IMR-90 (cell line): Measurements from ENCODE around the gene PRPF4. TPM values are rescaled to one million over a fixed set of nuclear protein-coding genes. Genes with fewer than 3 reads are reported as not detected.

Experiments used
- ATAC-seq: fragments of 200-7000 bp; cut with Tn5 transposase; 2 replicates; pipeline ENCODE4 v1.9.1; 2020; ENCODE audit warnings: low read depth, mild to moderate bottlenecking, moderate library complexity
- BruUV-seq: library from RNA; stranded (reverse); fragments of 400-500 nt; replicated peaks from 2 replicates; lab custom pipeline; 2021; lab: Mats Ljungman, UMichigan
- CTCF ChIA-PET: fragments of 300-600 bp; formaldehyde crosslinking; extraction: SDS; loops from one replicate; lab custom pipeline; 2021; ENCODE audit warnings: antibody characterized with exemption; lab: Yijun Ruan, JAX
- POLR2A ChIA-PET: fragments of 300-600 bp; sonication (Branson Sonifier 250); formaldehyde crosslinking; loops from one replicate; lab custom pipeline; 2022; ENCODE audit warnings: antibody characterized with exemption; ENCODE audit not compliant: unreplicated experiment; lab: Charles Lee
- DNase-seq: peaks from one replicate; pipeline ENCODE4 v3.0.0; 2013
- H2AFZ ChIP-seq: replicated peaks from 2 replicates; pipeline ENCODE3; 2013; ENCODE audit warnings: low read length, mild to moderate bottlenecking; ENCODE audit not compliant: poor library complexity
- H2AK5ac ChIP-seq: 2 replicates; pipeline ENCODE4 v1.6.1; 2013; ENCODE audit warnings: low read depth, low read length, inconsistent platforms
- H2AK9ac ChIP-seq: replicated peaks from 2 replicates; pipeline ENCODE3; 2013; ENCODE audit warnings: mild to moderate bottlenecking, low read depth, low read length, moderate library complexity; ENCODE audit not compliant: poor library complexity
- H2BK120ac ChIP-seq: 2 replicates; pipeline ENCODE4 v1.6.1; 2013; ENCODE audit warnings: low read depth, low read length, inconsistent platforms
- H2BK15ac ChIP-seq: 3 replicates; pipeline ENCODE4 v1.6.1; 2013; ENCODE audit warnings: low read depth, low read length, inconsistent platforms
- H2BK20ac ChIP-seq: 2 replicates; pipeline ENCODE4 v1.6.1; 2013; ENCODE audit warnings: low read depth, mild to moderate bottlenecking, inconsistent platforms, low read length, moderate library complexity
- H2BK5ac ChIP-seq: 2 replicates; pipeline ENCODE4 v1.6.1; 2013; ENCODE audit warnings: mild to moderate bottlenecking, low read depth, low read length, inconsistent platforms; ENCODE audit not compliant: poor library complexity, severe bottlenecking
- H3K14ac ChIP-seq: replicated peaks from 2 replicates; pipeline ENCODE4 v1.6.1; 2013; ENCODE audit warnings: low read depth, low read length, inconsistent platforms
- H3K18ac ChIP-seq: 2 replicates; pipeline ENCODE4 v1.6.1; 2013; ENCODE audit warnings: low read depth, low read length, control low read depth
- H3K23ac ChIP-seq: 2 replicates; pipeline ENCODE4 v1.6.1; 2013; ENCODE audit warnings: low read depth, low read length, inconsistent platforms
- H3K27ac ChIP-seq: 2 replicates; pipeline ENCODE4 v1.5.1; 2013; ENCODE audit warnings: mild to moderate bottlenecking, control low read depth, low read length; ENCODE audit not compliant: insufficient read depth
- H3K27me3 ChIP-seq: 2 replicates; pipeline ENCODE4 v1.6.1; 2013; ENCODE audit warnings: low read length; ENCODE audit not compliant: control insufficient read depth, insufficient read depth
- H3K36me3 ChIP-seq: 2 replicates; pipeline ENCODE4 v1.6.1; 2013; ENCODE audit warnings: low read length, mixed read lengths; ENCODE audit not compliant: control insufficient read depth, insufficient read depth
- H3K4ac ChIP-seq: 2 replicates; pipeline ENCODE4 v1.6.1; 2013; ENCODE audit warnings: low read depth, low read length, inconsistent platforms
- H3K4me1 ChIP-seq: 2 replicates; pipeline ENCODE4 v1.6.1; 2013; ENCODE audit warnings: low read length, mixed read lengths; ENCODE audit not compliant: control insufficient read depth, insufficient read depth
- H3K4me2 ChIP-seq: 2 replicates; pipeline ENCODE4 v1.6.1; 2013; ENCODE audit warnings: low read depth, mild to moderate bottlenecking, control low read depth, low read length, moderate library complexity
- H3K4me3 ChIP-seq: 2 replicates; pipeline ENCODE4 v1.5.1; 2013; ENCODE audit warnings: low read depth, mild to moderate bottlenecking, control low read depth, low read length, moderate library complexity; ENCODE audit not compliant: insufficient read depth
- H3K56ac ChIP-seq: 2 replicates; pipeline ENCODE4 v1.6.1; 2013; ENCODE audit warnings: low read length, inconsistent platforms; ENCODE audit not compliant: insufficient read depth; ENCODE audit errors: extremely low read depth
- H3K79me1 ChIP-seq, 2 experiments: 2 replicates each; pipeline ENCODE4 v1.6.1; 2013; ENCODE audit warnings: low read length in 2 of 2, inconsistent platforms in 1 of 2, low read depth in 1 of 2
- H3K9ac ChIP-seq: 2 replicates; pipeline ENCODE4 v1.6.1; 2013; ENCODE audit warnings: low read depth, low read length, control low read depth
- H3K9me1 ChIP-seq: 2 replicates; pipeline ENCODE4 v1.6.1; 2013; ENCODE audit warnings: low read length, inconsistent platforms; ENCODE audit not compliant: insufficient read depth
- H3K9me3 ChIP-seq: 2 replicates; pipeline ENCODE4 v1.6.1; 2013; ENCODE audit warnings: low read length; ENCODE audit not compliant: control insufficient read depth, insufficient read depth
- H4K20me1 ChIP-seq: 2 replicates; pipeline ENCODE4 v1.6.1; 2013; ENCODE audit warnings: low read length, inconsistent platforms; ENCODE audit not compliant: insufficient read depth
- H4K5ac ChIP-seq: 2 replicates; pipeline ENCODE4 v1.6.1; 2013; ENCODE audit warnings: mild to moderate bottlenecking, low read depth, low read length, control low read depth
- H4K8ac ChIP-seq, 2 experiments: 2 replicates each; pipeline ENCODE4 v1.6.1; 2013; ENCODE audit warnings: low read depth in 2 of 2, low read length in 2 of 2, control low read depth in 1 of 2, inconsistent platforms in 1 of 2
- H4K91ac ChIP-seq: 2 replicates; pipeline ENCODE4 v1.6.1; 2013; ENCODE audit warnings: low read depth, low read length, inconsistent platforms; ENCODE audit not compliant: insufficient read depth
- CHD1 ChIP-seq: IDR thresholded peaks from 2 replicates; pipeline ENCODE4 v1.6.1; 2012; ENCODE audit warnings: low read depth, low read length, improper control_type of control experiment
- FOS ChIP-seq: fragments of 150-350 bp; IDR thresholded peaks from 2 replicates; pipeline ENCODE4 v1.6.1; 2016; ENCODE audit warnings: low read depth, low read length
- MAFK ChIP-seq: IDR thresholded peaks from 2 replicates; pipeline ENCODE4 v1.6.1; 2012; ENCODE audit warnings: low read depth, low read length, improper control_type of control experiment
- POLR2A ChIP-seq: IDR thresholded peaks from 2 replicates; pipeline ENCODE4 v1.6.1; 2012; ENCODE audit warnings: mild to moderate bottlenecking, low read depth, low read length
- RCOR1 ChIP-seq: IDR thresholded peaks from 2 replicates; pipeline ENCODE4 v1.6.1; 2012; ENCODE audit warnings: mild to moderate bottlenecking, low read length, improper control_type of control experiment; ENCODE audit not compliant: insufficient replicate concordance
- SMC3 ChIP-seq: fragments of 150-350 bp; IDR thresholded peaks from 2 replicates; pipeline ENCODE4 v1.6.1; 2016; ENCODE audit warnings: low read depth, mild to moderate bottlenecking, antibody characterized with exemption, low read length, moderate library complexity
- WGBS, 2 experiments: methylation state at CpG; one replicate each; pipeline versions ENCODE4 v1.1.5 to v1.1.7; 2013; ENCODE audit warnings: missing lambda C conversion rate in 2 of 2; ENCODE audit not compliant: insufficient read length in 1 of 2; ENCODE audit errors: extremely low coverage in 2 of 2; 5-methylcytosine and 5-hydroxymethylcytosine counted together
- dilution Hi-C: fragments of 300-500 bp; cut with HindIII; formaldehyde crosslinking; loops from one replicate; pipeline ENCODE4 v1.14.3; 2018; ENCODE audit warnings: low sequenced_read_pairs; ENCODE audit not compliant: unreplicated experiment
- in situ Hi-C: fragments of 300-500 bp; cut with MboI; formaldehyde crosslinking; loops from 3 replicates; pipeline ENCODE4 v1.14.3; 2019; ENCODE audit warnings: low sequenced_read_pairs, inconsistent platforms, mixed read lengths
- intact Hi-C: fragments of 100-400 bp; cut with micrococcal nuclease; formaldehyde crosslinking; loops from 2 replicates; pipeline ENCODE4 v1.10.0; 2022
- polyA plus RNA-seq, 3 experiments: library from polyadenylated mRNA; depleted of rRNA; stranded (reverse); fragments of >200 nt; gene quantifications; 2 replicates each; pipeline ENCODE4 v1.2.3, GENCODE V29; 2012; ENCODE audit warnings: low replicate concordance in 1 of 3
- total RNA-seq: library from RNA; depleted of rRNA; stranded (reverse); fragments of >200 nt; gene quantifications from 2 replicates; pipeline ENCODE4 v1.2.3, GENCODE V29; 2012
- TF ChIP-seq, protein P1 (sequence below): conservative IDR thresholded peaks from 2 replicates; pipeline ENCODE4 v1.5.1; 2012; ENCODE audit warnings: mild to moderate bottlenecking, low read depth, low read length, improper control_type of control experiment

Gene PRPF4
- total and polyA plus RNA-seq, 2 of the 4 experiments (the other 2 are of a cell fraction) = 21.4 to 38.0 TPM

DNA sequence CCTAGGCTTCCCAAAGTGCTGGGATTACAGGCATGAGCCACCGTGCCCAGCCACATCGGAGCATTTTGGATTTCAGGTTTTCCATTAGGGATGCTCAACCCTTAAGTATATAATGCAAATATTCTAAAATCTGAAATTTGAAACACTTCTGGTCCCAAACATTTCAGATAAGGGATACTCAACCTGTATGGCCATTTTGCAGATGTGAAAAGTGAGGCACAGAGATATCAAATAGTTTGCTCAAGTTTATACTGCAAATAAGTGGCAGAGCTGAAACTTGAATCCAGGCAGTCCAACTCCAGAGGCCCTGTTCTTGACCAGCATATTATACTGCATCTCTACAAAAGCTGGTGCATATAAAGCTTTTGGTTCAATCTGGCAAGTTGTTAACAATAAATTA is 62.3 kb downstream of the PRPF4 start:
- WGBS, 2 experiments = no CpG with 5 or more reads among the region's 2 CpGs
- dilution Hi-C loops = no loop called here
- Histone ChIP-seq H2BK15ac (no peak overlapping the region), H2BK20ac (no peak overlapping the region), H4K20me1 (no peaks in the 10 kb centered on the region), H3K79me1 (peaks cover 0 to 4% of the 10 kb centered on the region in 2 experiments; a peak in 1 of 4 replicates), H3K4ac (no peak overlapping the region), H3K23ac (no peak overlapping the region), H3K27me3 (no peaks in the 10 kb centered on the region), H3K9me1 (peaks cover 10% of the 10 kb centered on the region), H3K4me2 (no peak overlapping the region), H3K18ac (no peak overlapping the region), H3K56ac (no peak overlapping the region), H3K36me3 (no peaks in the 10 kb centered on the region), H3K14ac (no peak overlapping the region), H3K9me3 (no peaks in the 10 kb centered on the region), H2BK5ac (no peak overlapping the region), H4K5ac (no peak overlapping the region), H4K91ac (no peak overlapping the region), H3K27ac (no peak overlapping the region), H2BK120ac (no peak overlapping the region), H2AK9ac (no peak overlapping the region), H3K4me3 (no peak overlapping the region), H3K4me1 (no peaks in the 10 kb centered on the region), H3K9ac (no peak overlapping the region), H4K8ac (no peak overlapping the region), H2AK5ac (no peak overlapping the region), H2AFZ (no peak overlapping the region)
- ATAC-seq (no peak), DNase-seq (no peak)
- ChIA-PET POLR2A (no interaction called here), CTCF (no interaction called here)
- intact Hi-C loops = no loop called here
- TF ChIP-seq RCOR1 (no peak), SMC3 (no peak), FOS (no peak), CHD1 (no peak), MAFK (no peak), POLR2A (no peak)
- TF ChIP-seq, protein P1, sequence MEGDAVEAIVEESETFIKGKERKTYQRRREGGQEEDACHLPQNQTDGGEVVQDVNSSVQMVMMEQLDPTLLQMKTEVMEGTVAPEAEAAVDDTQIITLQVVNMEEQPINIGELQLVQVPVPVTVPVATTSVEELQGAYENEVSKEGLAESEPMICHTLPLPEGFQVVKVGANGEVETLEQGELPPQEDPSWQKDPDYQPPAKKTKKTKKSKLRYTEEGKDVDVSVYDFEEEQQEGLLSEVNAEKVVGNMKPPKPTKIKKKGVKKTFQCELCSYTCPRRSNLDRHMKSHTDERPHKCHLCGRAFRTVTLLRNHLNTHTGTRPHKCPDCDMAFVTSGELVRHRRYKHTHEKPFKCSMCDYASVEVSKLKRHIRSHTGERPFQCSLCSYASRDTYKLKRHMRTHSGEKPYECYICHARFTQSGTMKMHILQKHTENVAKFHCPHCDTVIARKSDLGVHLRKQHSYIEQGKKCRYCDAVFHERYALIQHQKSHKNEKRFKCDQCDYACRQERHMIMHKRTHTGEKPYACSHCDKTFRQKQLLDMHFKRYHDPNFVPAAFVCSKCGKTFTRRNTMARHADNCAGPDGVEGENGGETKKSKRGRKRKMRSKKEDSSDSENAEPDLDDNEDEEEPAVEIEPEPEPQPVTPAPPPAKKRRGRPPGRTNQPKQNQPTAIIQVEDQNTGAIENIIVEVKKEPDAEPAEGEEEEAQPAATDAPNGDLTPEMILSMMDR = no peak
- in situ Hi-C loops = no loop called here
- BruUV-seq = no TSS peak
